IPS-18a (cell line): Measurements from ENCODE around the gene C1orf87.

Experiments
- H3K27ac ChIP-seq: one replicate; pipeline ENCODE4 v1.5.1; 2013; ENCODE audit warnings: low read length
- H3K27me3 ChIP-seq: one replicate; pipeline ENCODE4 v1.6.1; 2013; ENCODE audit warnings: mild to moderate bottlenecking, low read length; ENCODE audit not compliant: control insufficient read depth, insufficient read depth
- H3K36me3 ChIP-seq: one replicate; pipeline ENCODE4 v1.6.1; 2013; ENCODE audit warnings: low read depth, low read length; ENCODE audit not compliant: control insufficient read depth
- H3K4me1 ChIP-seq: one replicate; pipeline ENCODE4 v1.6.1; 2013; ENCODE audit warnings: low read depth, low read length; ENCODE audit not compliant: control insufficient read depth
- H3K4me3 ChIP-seq: one replicate; pipeline ENCODE4 v1.5.1; 2013; ENCODE audit warnings: low read length
- H3K9ac ChIP-seq: one replicate; pipeline ENCODE4 v1.6.1; 2013; ENCODE audit warnings: mild to moderate bottlenecking, low read length, moderate library complexity
- H3K9me3 ChIP-seq: one replicate; pipeline ENCODE4 v1.6.1; 2013; ENCODE audit warnings: low read depth, low read length; ENCODE audit not compliant: control insufficient read depth

C1orf87 gene

DNA sequence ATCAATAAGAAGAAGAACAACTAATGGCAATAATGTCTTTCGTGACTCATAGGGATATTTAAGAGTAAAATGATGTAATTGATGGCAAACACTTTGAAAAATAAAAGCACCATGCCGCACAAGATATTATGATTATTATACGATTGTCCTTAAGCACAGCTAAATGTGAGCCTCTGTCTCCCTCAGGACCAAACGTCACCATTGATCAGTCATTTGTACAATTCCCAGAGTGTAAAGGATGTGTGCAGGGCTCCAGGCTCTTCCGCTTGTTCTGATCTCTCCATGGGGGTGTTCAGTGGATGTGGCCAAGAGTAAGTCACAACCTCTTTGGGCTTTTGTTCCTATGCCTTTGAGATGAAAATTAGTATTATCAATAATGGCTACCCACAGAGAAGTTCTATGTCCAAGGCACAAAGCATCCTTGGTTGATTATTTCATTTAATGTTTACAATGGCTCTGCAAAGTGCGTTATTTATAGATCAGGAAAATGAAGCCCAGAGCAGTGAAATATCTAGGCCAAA is 17.7 kb upstream of the C1orf87 start:
- H3K9me3 ChIP-seq = no peaks in the 10 kb centered on the region
- H3K27ac ChIP-seq = no peak overlapping the region
- no peak overlapping the region for H3K9ac ChIP-seq
- H3K27me3 ChIP-seq = no peaks in the 10 kb centered on the region
- H3K4me1 ChIP-seq = no peaks in the 10 kb centered on the region
- no peak overlapping the region for H3K4me3 ChIP-seq
- H3K36me3 ChIP-seq = no peaks in the 10 kb centered on the region

- Histone ChIP-seq H3K27me3 (no peaks in the 10 kb centered on the region), H3K36me3 (no peaks in the 10 kb centered on the region), H3K4me1 (no peaks in the 10 kb centered on the region), H3K27ac (no peak overlapping the region), H3K4me3 (no peak overlapping the region), H3K9me3 (no peaks in the 10 kb centered on the region), H3K9ac (no peak overlapping the region)
Measured at GRCh38 chr1:60090655-60091054, 17.1 kb upstream of the C1orf87 start.

GRCh38 chr1:60088620-60089155 is 15.1 kb upstream of the C1orf87 start:
- H3K27ac ChIP-seq = no peak overlapping the region
- H3K27me3 ChIP-seq = no peaks in the 10 kb centered on the region
- H3K36me3 ChIP-seq = no peaks in the 10 kb centered on the region
- no peak overlapping the region for H3K4me3 ChIP-seq
- no peaks in the 10 kb centered on the region for H3K4me1 ChIP-seq
- no peaks in the 10 kb centered on the region for H3K9me3 ChIP-seq
- H3K9ac ChIP-seq = no peak overlapping the region

- Histone ChIP-seq H3K9ac (no peak overlapping the region), H3K9me3 (no peaks in the 10 kb centered on the region), H3K27ac (no peak overlapping the region), H3K4me3 (no peak overlapping the region), H3K27me3 (no peaks in the 10 kb centered on the region), H3K36me3 (no peaks in the 10 kb centered on the region), H3K4me1 (no peaks in the 10 kb centered on the region)
Measured at GRCh38 chr1:60087681-60088080, 14.1 kb upstream of the C1orf87 start.

- H3K36me3 ChIP-seq = no peaks in the 10 kb centered on the region
- no peak overlapping the region for H3K4me3 ChIP-seq
- no peaks in the 10 kb centered on the region for H3K4me1 ChIP-seq
- H3K27ac ChIP-seq = no peak overlapping the region
- H3K9me3 ChIP-seq = no peaks in the 10 kb centered on the region
- H3K27me3 ChIP-seq = peaks cover 4% of the 10 kb centered on the region
- no peak overlapping the region for H3K9ac ChIP-seq
Measured at GRCh38 chr1:60078182-60078581, 4.6 kb upstream of the C1orf87 start.

DNA sequence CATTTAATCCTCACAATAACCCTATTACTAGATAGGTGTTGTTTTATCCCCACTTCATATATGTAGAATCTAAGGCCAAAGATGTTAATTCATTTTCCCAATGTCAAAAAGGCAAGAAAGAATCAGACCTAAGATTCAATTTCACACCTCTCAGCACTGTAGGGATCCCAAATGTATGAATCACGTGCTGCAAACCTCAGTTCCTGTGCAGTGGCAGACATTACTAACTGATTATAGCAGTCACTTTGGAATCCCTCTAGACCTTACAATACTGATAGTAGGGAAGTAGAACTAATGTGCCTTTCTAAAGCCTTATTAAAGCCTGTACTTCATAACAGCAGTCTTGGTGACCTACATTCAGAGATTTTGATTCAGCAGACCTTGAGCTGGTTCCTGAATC is 2.3 kb downstream of the C1orf87 start:
- Histone ChIP-seq H3K27ac (no peak overlapping the region), H3K9ac (no peak overlapping the region), H3K4me1 (no peaks in the 10 kb centered on the region), H3K4me3 (no peak overlapping the region), H3K27me3 (peaks cover 12% of the 10 kb centered on the region), H3K36me3 (no peaks in the 10 kb centered on the region), H3K9me3 (no peaks in the 10 kb centered on the region)

DNA sequence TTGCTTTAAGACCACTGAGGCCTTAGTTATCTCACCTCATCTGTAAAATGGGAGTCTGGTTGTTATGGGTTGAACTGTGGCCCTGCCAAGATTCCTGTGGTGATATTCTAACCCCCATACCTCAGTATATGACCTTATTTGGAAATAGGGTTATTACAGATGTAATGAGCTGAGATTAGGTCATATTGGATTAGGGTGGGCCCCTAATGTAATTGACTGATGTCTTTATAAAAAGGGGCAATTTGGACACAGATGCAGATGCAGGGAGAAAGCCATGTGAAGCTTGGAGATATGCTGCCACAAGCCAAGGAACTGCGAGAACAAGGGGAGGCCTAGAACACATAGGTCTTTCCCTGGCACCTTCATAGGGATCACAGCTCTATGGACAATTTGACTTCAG is 3.9 kb downstream of the C1orf87 start:
- H3K36me3 ChIP-seq = no peaks in the 10 kb centered on the region
- H3K27ac ChIP-seq = no peak overlapping the region
- H3K4me1 ChIP-seq = no peaks in the 10 kb centered on the region
- no peaks in the 10 kb centered on the region for H3K9me3 ChIP-seq
- H3K9ac ChIP-seq = no peak overlapping the region
- no peak overlapping the region for H3K4me3 ChIP-seq
- H3K27me3 ChIP-seq = peaks cover 12% of the 10 kb centered on the region

- no peak overlapping the region for H3K4me3 ChIP-seq
- no peak overlapping the region for H3K9ac ChIP-seq
- H3K36me3 ChIP-seq = no peaks in the 10 kb centered on the region
- H3K4me1 ChIP-seq = no peaks in the 10 kb centered on the region
- no peak overlapping the region for H3K27ac ChIP-seq
- H3K27me3 ChIP-seq = peaks cover 12% of the 10 kb centered on the region
- H3K9me3 ChIP-seq = no peaks in the 10 kb centered on the region
Measured at GRCh38 chr1:60068393-60069045, 5.1 kb downstream of the C1orf87 start.

GRCh38 chr1:60066001-60066400 is 7.6 kb downstream of the C1orf87 start:
- no peak overlapping the region for H3K27ac ChIP-seq

GRCh38 chr1:60065199-60065598 is 8.4 kb downstream of the C1orf87 start:
- H3K27me3 ChIP-seq = no peaks in the 10 kb centered on the region
- H3K4me1 ChIP-seq = no peaks in the 10 kb centered on the region
- no peak overlapping the region for H3K4me3 ChIP-seq
- H3K9me3 ChIP-seq = no peaks in the 10 kb centered on the region
- H3K27ac ChIP-seq = no peak overlapping the region
- no peak overlapping the region for H3K9ac ChIP-seq
- no peaks in the 10 kb centered on the region for H3K36me3 ChIP-seq

More at GRCh38 chr1:60066001-60066400, 7.6 kb downstream of the C1orf87 start:
- Histone ChIP-seq H3K27me3 (no peaks in the 10 kb centered on the region), H3K36me3 (no peaks in the 10 kb centered on the region), H3K9me3 (no peaks in the 10 kb centered on the region), H3K4me1 (no peaks in the 10 kb centered on the region), H3K9ac (no peak overlapping the region), H3K4me3 (no peak overlapping the region)

DNA sequence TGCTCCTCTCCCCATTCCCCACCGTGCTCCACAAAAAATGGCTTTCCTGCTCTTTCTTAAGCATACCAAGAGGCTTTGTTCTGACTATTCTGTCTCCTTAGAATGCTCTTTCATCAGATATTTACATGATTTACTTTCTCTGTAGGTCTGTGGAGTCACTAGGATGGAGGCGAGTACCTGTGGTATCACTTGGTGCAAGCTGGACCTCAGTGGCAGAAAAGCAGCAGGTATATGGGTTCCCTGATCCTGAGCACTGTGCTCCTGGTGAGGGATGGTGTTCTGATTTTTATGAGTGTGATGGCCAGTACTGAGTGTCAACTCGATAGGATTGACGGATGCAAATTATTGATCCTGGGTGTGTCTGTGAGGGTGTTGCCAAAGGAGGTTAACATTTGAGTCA is 10.0 kb downstream of the C1orf87 start:
- Histone ChIP-seq H3K27ac (no peak overlapping the region), H3K4me1 (no peaks in the 10 kb centered on the region), H3K4me3 (no peak overlapping the region), H3K36me3 (no peaks in the 10 kb centered on the region), H3K9me3 (no peaks in the 10 kb centered on the region), H3K27me3 (no peaks in the 10 kb centered on the region), H3K9ac (no peak overlapping the region)

DNA sequence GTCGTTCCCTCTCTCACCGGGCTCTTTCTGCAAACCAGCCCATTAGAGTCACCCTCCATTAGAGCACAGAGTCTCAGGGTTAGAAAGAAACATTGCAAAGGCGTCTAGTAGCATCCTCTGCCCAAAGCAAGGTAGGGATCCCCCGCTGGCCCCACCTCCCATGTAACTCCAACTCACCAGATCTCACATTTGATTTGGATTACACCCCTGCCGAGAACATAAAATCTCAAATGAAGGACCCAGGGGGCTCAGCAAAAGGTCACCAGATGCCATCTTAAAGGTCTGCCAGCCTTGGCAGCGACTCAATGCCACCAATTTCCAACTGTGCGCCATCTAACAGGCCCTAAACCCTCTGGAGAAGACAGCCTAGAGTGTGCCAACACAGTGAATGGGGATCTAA is 14.1 kb downstream of the C1orf87 start:
- H3K27me3 ChIP-seq = no peaks in the 10 kb centered on the region
- no peaks in the 10 kb centered on the region for H3K9me3 ChIP-seq
- H3K4me1 ChIP-seq = no peaks in the 10 kb centered on the region
- no peak overlapping the region for H3K9ac ChIP-seq
- no peak overlapping the region for H3K4me3 ChIP-seq
- no peak overlapping the region for H3K27ac ChIP-seq
- H3K36me3 ChIP-seq = no peaks in the 10 kb centered on the region
